GM12878 (cell line): Measurements from ENCODE around the gene MYLK4. TPM values are rescaled to one million over a fixed set of nuclear protein-coding genes. Genes with fewer than 3 reads are reported as not detected.

Experiments used
- ATAC-seq: fragments of 200-7000 bp; cut with Tn5 transposase; 3 replicates; pipeline ENCODE4 v1.9.1; 2020; ENCODE audit warnings: mild to moderate bottlenecking, moderate library complexity
- BruUV-seq: library from RNA; stranded (reverse); fragments of 400-500 nt; replicated peaks from 2 replicates; lab custom pipeline; 2021; lab: Mats Ljungman, UMichigan
- CTCF ChIA-PET: fragments of 300-600 bp; sonication (Branson Sonifier 250); formaldehyde crosslinking; extraction: SDS; loops from one replicate; lab custom pipeline; 2021; ENCODE audit warnings: inconsistent platforms; lab: Yijun Ruan, JAX
- POLR2A ChIA-PET: fragments of 350-600 bp; formaldehyde crosslinking; extraction: SDS; loops from one replicate; lab custom pipeline; 2021; ENCODE audit warnings: inconsistent platforms; lab: Charles Lee
- RAD21 ChIA-PET: fragments of 300-600 bp; sonication (Branson Sonifier 250); formaldehyde crosslinking; loops from one replicate; lab custom pipeline; 2023; ENCODE audit warnings: antibody characterized with exemption; ENCODE audit not compliant: unreplicated experiment; lab: Charles Lee
- SMC1A ChIA-PET: fragments of 300-600 bp; sonication (Branson Sonifier 250); formaldehyde crosslinking; loops from one replicate; lab custom pipeline; 2023; ENCODE audit not compliant: unreplicated experiment, uncharacterized antibody; lab: Charles Lee
- DNase-seq: peaks from one replicate; pipeline ENCODE4 v3.0.0-alpha.2; 2011; ENCODE audit warnings: low read depth, low spot score
- FAIRE-seq: peaks from 3 replicates; lab custom pipeline; 2011; peaks lifted over from hg19 to GRCh38; lab: Jason Lieb, UNC
- H2AFZ ChIP-seq: 2 replicates; pipeline ENCODE4 v1.6.0; 2011; ENCODE audit warnings: low read depth, low read length, control low read depth; ENCODE audit not compliant: control insufficient read depth
- H3K27ac ChIP-seq: 2 replicates; pipeline ENCODE4 v1.5.1; 2011; ENCODE audit warnings: control low read depth; ENCODE audit not compliant: control insufficient read depth, insufficient read depth
- H3K27me3 ChIP-seq, 2 experiments: replicated peaks in 1 of 2; 2 replicates each; pipeline versions ENCODE4 v1.6.0 to v1.6.1; 2011; ENCODE audit warnings: low read length in 1 of 2; ENCODE audit not compliant: control insufficient read depth in 2 of 2, insufficient read depth in 2 of 2
- H3K36me3 ChIP-seq, 2 experiments: 2 replicates each; pipeline ENCODE4 v1.5.1; 2011; ENCODE audit warnings: low read length in 1 of 2; ENCODE audit not compliant: control insufficient read depth in 2 of 2, insufficient read depth in 2 of 2
- H3K4me1 ChIP-seq: 2 replicates; pipeline ENCODE4 v1.6.1; 2011; ENCODE audit warnings: mild to moderate bottlenecking, low read length, moderate library complexity, mixed read lengths; ENCODE audit not compliant: control insufficient read depth, insufficient read depth
- H3K4me2 ChIP-seq: 2 replicates; pipeline ENCODE4 v1.6.0; 2011; ENCODE audit warnings: control low read depth; ENCODE audit not compliant: control insufficient read depth, insufficient read depth
- H3K4me3 ChIP-seq: fragments of 200-600 bp; sonication (generic); 2 replicates; pipeline ENCODE4 v1.5.1; 2016
- H3K79me2 ChIP-seq: 2 replicates; pipeline ENCODE4 v1.6.0; 2011; ENCODE audit warnings: low read length; ENCODE audit not compliant: control insufficient read depth, insufficient read depth
- H3K9ac ChIP-seq: 2 replicates; pipeline ENCODE4 v1.8.0; 2011; ENCODE audit warnings: low read length, control low read depth, mixed read lengths; ENCODE audit not compliant: control insufficient read depth, insufficient read depth
- H3K9me3 ChIP-seq: replicated peaks from 3 replicates; pipeline ENCODE4 v1.5.1; 2011; ENCODE audit warnings: mild to moderate bottlenecking, low read length; ENCODE audit not compliant: control insufficient read depth, insufficient read depth
- H4K20me1 ChIP-seq: 2 replicates; pipeline ENCODE4 v1.6.0; 2011; ENCODE audit not compliant: control insufficient read depth, insufficient read depth
- CBX5 ChIP-seq: sonication (generic); IDR thresholded peaks from 2 replicates; pipeline ENCODE4 v1.6.1; 2016; ENCODE audit warnings: low read depth, moderate library complexity, mild to moderate bottlenecking, inconsistent platforms
- E2F8 ChIP-seq: fragments of 450-650 bp; IDR thresholded peaks from 2 replicates; pipeline ENCODE4 v1.6.1; 2018; ENCODE audit warnings: mild to moderate bottlenecking, low read depth, moderate library complexity; ENCODE audit not compliant: partially characterized antibody
- GABPA ChIP-seq: IDR thresholded peaks from 2 replicates; pipeline ENCODE4 v1.6.1; 2014; ENCODE audit warnings: antibody characterized with exemption, low read depth, mild to moderate bottlenecking, inconsistent platforms
- JUNB ChIP-seq: IDR thresholded peaks from 2 replicates; pipeline ENCODE4 v1.6.1; 2016; ENCODE audit warnings: antibody characterized with exemption, mild to moderate bottlenecking
- LARP7 ChIP-seq: fragments of 450-650 bp; IDR thresholded peaks from 2 replicates; pipeline ENCODE4 v1.6.1; 2017; ENCODE audit warnings: mild to moderate bottlenecking
- NFYB ChIP-seq: IDR thresholded peaks from 2 replicates; pipeline ENCODE4 v1.6.1; 2011; ENCODE audit warnings: low read depth, mild to moderate bottlenecking, low read length, improper control_type of control experiment, moderate library complexity; ENCODE audit not compliant: insufficient read depth
- POLR2AphosphoS5 ChIP-seq: IDR thresholded peaks from 2 replicates; pipeline ENCODE4 v1.6.1; 2011; ENCODE audit warnings: mild to moderate bottlenecking, low read length, inconsistent platforms
- RBBP5 ChIP-seq: fragments of 200-600 bp; sonication (generic); conservative IDR thresholded peaks from 2 replicates; pipeline ENCODE4 v1.6.1; 2016
- STAT3 ChIP-seq: IDR thresholded peaks from 2 replicates; pipeline ENCODE4 v1.6.1; 2011; ENCODE audit warnings: low read depth, low read length, improper control_type of control experiment
- TCF3 ChIP-seq: IDR thresholded peaks from 2 replicates; pipeline ENCODE4 v1.6.1; 2012; ENCODE audit warnings: low read depth, mild to moderate bottlenecking, low read length, borderline replicate concordance; ENCODE audit not compliant: insufficient read depth
- WRNIP1 ChIP-seq: IDR thresholded peaks from 2 replicates; pipeline ENCODE4 v1.6.1; 2011; ENCODE audit warnings: low read depth, low read length, improper control_type of control experiment, borderline replicate concordance
- ZBED1 ChIP-seq: IDR thresholded peaks from 2 replicates; pipeline ENCODE4 v1.6.1; 2016; ENCODE audit warnings: borderline replicate concordance
- WGBS: methylation state at CpG from one replicate; pipeline ENCODE4 v1.1.6; 2016; ENCODE audit warnings: low lambda C conversion rate; ENCODE audit not compliant: insufficient replicate concordance, insufficient coverage; ENCODE audit errors: missing lambda C conversion rate; 5-methylcytosine and 5-hydroxymethylcytosine counted together
- in situ Hi-C: fragments of 300-500 bp; cut with MboI; formaldehyde crosslinking; loops from 9 replicates; pipeline ENCODE4 v1.14.3; 2018; ENCODE audit warnings: mixed read lengths
- intact Hi-C: fragments of 100-400 bp; cut with micrococcal nuclease; formaldehyde crosslinking; loops from one replicate; pipeline ENCODE4 v1.14.2; 2022; ENCODE audit not compliant: unreplicated experiment
- polyA plus RNA-seq, 11 experiments: library from polyadenylated mRNA; depleted of rRNA in 4 of 11; unstranded in 6 of 11; stranded (reverse) in 5 of 11; fragments of >200 nt; fragmentation: Nextera tagmentation in 4 of 11; fragmentation: Illumina TruSeq in 1 of 11; extraction: Ambion mirVana in 4 of 11; extraction: Trizol in 1 of 11; gene quantifications; 1 replicate in 1 of 11; 2 replicates in 10 of 11; pipeline versions ENCODE4 v1.2.1 to v1.2.3, GENCODE V29; 2011 to 2016; ENCODE audit warnings: inconsistent platforms in 2 of 11, missing spikeins in 2 of 11, low read depth in 1 of 11
- total RNA-seq, 4 experiments: library from RNA; depleted of rRNA in 3 of 4; stranded (reverse); fragments of >200 nt in 3 of 4; fragmentation: Illumina TruSeq in 1 of 4; extraction: Trizol in 1 of 4; gene quantifications; 2 replicates each; pipeline versions ENCODE4 v1.2.1 to v1.2.3, GENCODE V29; 2013 to 2021
- TF ChIP-seq, protein P1 (sequence below), 3 experiments: IDR thresholded peaks in 2 of 3; conservative IDR thresholded peaks in 1 of 3; 2 replicates each; pipeline ENCODE4 v1.5.1; 2011; ENCODE audit warnings: low read depth in 3 of 3, low read length in 3 of 3, mild to moderate bottlenecking in 3 of 3, control low read depth in 2 of 3, moderate library complexity in 2 of 3, inconsistent platforms in 1 of 3, mixed read lengths in 1 of 3; ENCODE audit not compliant: control insufficient read depth in 2 of 3, insufficient read depth in 1 of 3; ENCODE audit errors: extremely low read depth in 1 of 3
- TF ChIP-seq, protein P2 (sequence below): fragments of 450-650 bp; IDR thresholded peaks from 2 replicates; pipeline ENCODE4 v1.6.1; 2017; ENCODE audit warnings: mild to moderate bottlenecking, moderate library complexity

Gene MYLK4
- total and polyA plus RNA-seq, 10 of the 15 experiments (the other 5 are each of a cell fraction or from before 2014, with no cell fraction given): under 0.01 to 0.09 (median 0.05) TPM; not detected in 1

DNA sequence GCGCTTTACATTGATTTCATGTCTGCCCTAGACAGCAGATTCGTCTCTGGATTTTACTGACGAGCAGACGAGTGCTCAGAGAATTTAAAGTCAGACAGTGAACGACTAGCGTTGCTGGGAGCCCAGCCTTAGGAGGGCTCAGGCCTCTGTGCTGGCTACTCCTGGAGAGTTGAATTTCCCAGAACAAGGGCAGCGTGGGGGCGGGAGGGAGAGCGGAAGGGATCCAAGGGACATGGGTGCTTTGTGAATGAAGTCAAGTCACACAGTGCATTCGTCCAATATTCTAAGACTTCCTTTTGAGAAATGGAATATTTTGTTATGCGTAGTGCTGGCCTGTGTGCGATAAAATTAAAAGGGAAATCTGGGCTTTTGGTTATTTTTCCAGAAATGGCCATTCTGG, 126.5 kb downstream of the MYLK4 start:
- Histone ChIP-seq H3K4me3 (no peak overlapping the region), H3K9ac (no peak overlapping the region)
- 49% methylated on average over 12 of the region's 12 CpGs for WGBS
- TF ChIP-seq GABPA (no peak), ZBED1 (no peak), POLR2AphosphoS5 (no peak), WRNIP1 (no peak), RBBP5 (no peak), E2F8 (no peak), TCF3 (no peak), JUNB (no peak), CBX5 (no peak), STAT3 (no peak), LARP7 (no peak), NFYB (no peak)
- TF ChIP-seq, protein P1, sequence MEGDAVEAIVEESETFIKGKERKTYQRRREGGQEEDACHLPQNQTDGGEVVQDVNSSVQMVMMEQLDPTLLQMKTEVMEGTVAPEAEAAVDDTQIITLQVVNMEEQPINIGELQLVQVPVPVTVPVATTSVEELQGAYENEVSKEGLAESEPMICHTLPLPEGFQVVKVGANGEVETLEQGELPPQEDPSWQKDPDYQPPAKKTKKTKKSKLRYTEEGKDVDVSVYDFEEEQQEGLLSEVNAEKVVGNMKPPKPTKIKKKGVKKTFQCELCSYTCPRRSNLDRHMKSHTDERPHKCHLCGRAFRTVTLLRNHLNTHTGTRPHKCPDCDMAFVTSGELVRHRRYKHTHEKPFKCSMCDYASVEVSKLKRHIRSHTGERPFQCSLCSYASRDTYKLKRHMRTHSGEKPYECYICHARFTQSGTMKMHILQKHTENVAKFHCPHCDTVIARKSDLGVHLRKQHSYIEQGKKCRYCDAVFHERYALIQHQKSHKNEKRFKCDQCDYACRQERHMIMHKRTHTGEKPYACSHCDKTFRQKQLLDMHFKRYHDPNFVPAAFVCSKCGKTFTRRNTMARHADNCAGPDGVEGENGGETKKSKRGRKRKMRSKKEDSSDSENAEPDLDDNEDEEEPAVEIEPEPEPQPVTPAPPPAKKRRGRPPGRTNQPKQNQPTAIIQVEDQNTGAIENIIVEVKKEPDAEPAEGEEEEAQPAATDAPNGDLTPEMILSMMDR (IDR thresholded peaks at IDR 0.05 in 2 of 3, conservative IDR thresholded peaks at IDR 0.05 in 1 of 3; ENCODE audit: control insufficient read depth in 2 of 3, extremely low read depth in 1 of 3, insufficient read depth in 1 of 3, low read depth in 3 of 3, low read length in 3 of 3): no peak
- TF ChIP-seq, protein P2, sequence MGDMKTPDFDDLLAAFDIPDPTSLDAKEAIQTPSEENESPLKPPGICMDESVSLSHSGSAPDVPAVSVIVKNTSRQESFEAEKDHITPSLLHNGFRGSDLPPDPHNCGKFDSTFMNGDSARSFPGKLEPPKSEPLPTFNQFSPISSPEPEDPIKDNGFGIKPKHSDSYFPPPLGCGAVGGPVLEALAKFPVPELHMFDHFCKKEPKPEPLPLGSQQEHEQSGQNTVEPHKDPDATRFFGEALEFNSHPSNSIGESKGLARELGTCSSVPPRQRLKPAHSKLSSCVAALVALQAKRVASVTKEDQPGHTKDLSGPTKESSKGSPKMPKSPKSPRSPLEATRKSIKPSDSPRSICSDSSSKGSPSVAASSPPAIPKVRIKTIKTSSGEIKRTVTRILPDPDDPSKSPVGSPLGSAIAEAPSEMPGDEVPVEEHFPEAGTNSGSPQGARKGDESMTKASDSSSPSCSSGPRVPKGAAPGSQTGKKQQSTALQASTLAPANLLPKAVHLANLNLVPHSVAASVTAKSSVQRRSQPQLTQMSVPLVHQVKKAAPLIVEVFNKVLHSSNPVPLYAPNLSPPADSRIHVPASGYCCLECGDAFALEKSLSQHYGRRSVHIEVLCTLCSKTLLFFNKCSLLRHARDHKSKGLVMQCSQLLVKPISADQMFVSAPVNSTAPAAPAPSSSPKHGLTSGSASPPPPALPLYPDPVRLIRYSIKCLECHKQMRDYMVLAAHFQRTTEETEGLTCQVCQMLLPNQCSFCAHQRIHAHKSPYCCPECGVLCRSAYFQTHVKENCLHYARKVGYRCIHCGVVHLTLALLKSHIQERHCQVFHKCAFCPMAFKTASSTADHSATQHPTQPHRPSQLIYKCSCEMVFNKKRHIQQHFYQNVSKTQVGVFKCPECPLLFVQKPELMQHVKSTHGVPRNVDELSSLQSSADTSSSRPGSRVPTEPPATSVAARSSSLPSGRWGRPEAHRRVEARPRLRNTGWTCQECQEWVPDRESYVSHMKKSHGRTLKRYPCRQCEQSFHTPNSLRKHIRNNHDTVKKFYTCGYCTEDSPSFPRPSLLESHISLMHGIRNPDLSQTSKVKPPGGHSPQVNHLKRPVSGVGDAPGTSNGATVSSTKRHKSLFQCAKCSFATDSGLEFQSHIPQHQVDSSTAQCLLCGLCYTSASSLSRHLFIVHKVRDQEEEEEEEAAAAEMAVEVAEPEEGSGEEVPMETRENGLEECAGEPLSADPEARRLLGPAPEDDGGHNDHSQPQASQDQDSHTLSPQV: no peak
- TF ChIP-seq, all 136 proteins: peak for 0
- Histone ChIP-seq H4K20me1 (no peaks in the 10 kb centered on the region), H3K27me3 (peaks cover 3 to 4% of the 10 kb centered on the region in 2 experiments), H3K79me2 (no peaks in the 10 kb centered on the region), H3K4me1 (no peaks in the 10 kb centered on the region), H3K4me2 (no peak overlapping the region), H3K27ac (no peak overlapping the region), H3K9me3 (no peaks in the 10 kb centered on the region), H3K36me3 (no peaks in the 10 kb centered on the region), H2AFZ (no peak overlapping the region)
- CTCF ChIA-PET: no interaction called here
- POLR2A ChIA-PET: no interaction called here
- RAD21 ChIA-PET: no interaction called here
- in situ Hi-C loops (no loop called here), intact Hi-C loops (no loop called here)
- ATAC-seq (no peak), DNase-seq (no peak), FAIRE-seq (no peak)
- BruUV-seq: no TSS peak
- SMC1A ChIA-PET: no interaction called here
